Activated CD4-positive, CD25-positive, alpha-beta regulatory T cell treated with anti-CD3 and anti-CD28 coated beads, Interleukin-2, amount 50 U/mL, for 72 hours (primary cell): ENCODE measurements around the gene MAP2K7.
"Not testable (repeated sequence)": the region's sequence is repeated elsewhere in the genome, so short reads cannot be mapped to it uniquely, and the experiment has no call there.

Experiments used
- DNase-seq: peaks from one replicate; pipeline ENCODE4 v3.0.0; 2021

Gene MAP2K7

GRCh38 chr19:7932276-7932929 is 28.7 kb downstream of the MAP2K7 start:
- DNase-seq: no peak

- DNase-seq: no peak
Measured at GRCh38 chr19:7932930-7933300, 29.2 kb downstream of the MAP2K7 start.

- DNase-seq: no peak
Measured at GRCh38 chr19:7933411-7933810, 29.7 kb downstream of the MAP2K7 start.

GRCh38 chr19:7933828-7934725 is 30.4 kb downstream of the MAP2K7 start:
- no peak for DNase-seq

GRCh38 chr19:7934766-7935165 is 31.1 kb downstream of the MAP2K7 start:
- no peak for DNase-seq

GRCh38 chr19:7940841-7941240 is 37.2 kb downstream of the MAP2K7 start:
- DNase-seq: no peak

- DNase-seq: no peak
Measured at GRCh38 chr19:7941895-7942596, 38.4 kb downstream of the MAP2K7 start.

- no peak for DNase-seq
Measured at GRCh38 chr19:7942981-7943443, 39.3 kb downstream of the MAP2K7 start.

GRCh38 chr19:7943444-7944176 is 39.9 kb downstream of the MAP2K7 start, which contains the start of gene TIMM44:
TIMM44 (minus strand) TSS chr19:7943666; CDS start chr19:7943651, 15 bp downstream.
- peak; percentile 98 for DNase-seq

GRCh38 chr19:7944177-7944761 is 40.6 kb downstream of the MAP2K7 start:
- peak; percentile 83 for DNase-seq

GRCh38 chr19:7947939-7948338 is 44.3 kb downstream of the MAP2K7 start:
- no peak for DNase-seq

- no peak for DNase-seq
Measured at GRCh38 chr19:7953060-7953459, 49.4 kb downstream of the MAP2K7 start.

- DNase-seq: no peak
Measured at GRCh38 chr19:7953576-7953975, 49.9 kb downstream of the MAP2K7 start.

GRCh38 chr19:7955696-7956095 is 52.0 kb downstream of the MAP2K7 start:
- DNase-seq: no peak

- DNase-seq: no peak
Measured at GRCh38 chr19:7959211-7959610, 55.5 kb downstream of the MAP2K7 start.

- DNase-seq: not testable (repeated sequence)
Measured at GRCh38 chr19:7961082-7961481, 57.4 kb downstream of the MAP2K7 start.

GRCh38 chr19:7961920-7962626 is 58.4 kb downstream of the MAP2K7 start:
- DNase-seq: no peak

- DNase-seq: no peak
Measured at GRCh38 chr19:7962644-7963268, 59.1 kb downstream of the MAP2K7 start.

GRCh38 chr19:7963566-7963965 is 59.9 kb downstream of the MAP2K7 start:
- no peak for DNase-seq
